Transverse colon (tissue), 4 donors: ENCODE results near the gene TMEM63B.

Source experiments
- EP300 ChIP-seq: sonication (generic); formaldehyde crosslinking; IDR thresholded peaks from one replicate; pipeline ENCODE4 v1.6.1; 2017; ENCODE audit warnings: antibody characterized with exemption, low read depth
- POLR2A ChIP-seq: fragments of 450-650 bp; IDR thresholded peaks from one replicate; pipeline ENCODE4 v1.6.1; 2016; ENCODE audit warnings: antibody characterized with exemption, mild to moderate bottlenecking, moderate library complexity
- POLR2AphosphoS5 ChIP-seq, 3 donors: sonication (generic); formaldehyde crosslinking; IDR thresholded peaks; one replicate each; pipeline ENCODE4 v1.6.1; 2016; ENCODE audit warnings: antibody characterized with exemption in 3 of 3
- TF ChIP-seq, protein P1 (sequence below), 5 experiments: fragments of 200-600 bp in 3 of 5; fragments of 450-650 bp in 2 of 5; sonication (generic) in 3 of 5; IDR thresholded peaks; 1 replicate in 2 of 5; 2 replicates in 3 of 5; pipeline ENCODE4 v1.5.1; 2016 to 2017; ENCODE audit warnings: antibody characterized with exemption in 5 of 5, inconsistent platforms in 3 of 5, mild to moderate bottlenecking in 2 of 5, moderate library complexity in 1 of 5

DNA sequence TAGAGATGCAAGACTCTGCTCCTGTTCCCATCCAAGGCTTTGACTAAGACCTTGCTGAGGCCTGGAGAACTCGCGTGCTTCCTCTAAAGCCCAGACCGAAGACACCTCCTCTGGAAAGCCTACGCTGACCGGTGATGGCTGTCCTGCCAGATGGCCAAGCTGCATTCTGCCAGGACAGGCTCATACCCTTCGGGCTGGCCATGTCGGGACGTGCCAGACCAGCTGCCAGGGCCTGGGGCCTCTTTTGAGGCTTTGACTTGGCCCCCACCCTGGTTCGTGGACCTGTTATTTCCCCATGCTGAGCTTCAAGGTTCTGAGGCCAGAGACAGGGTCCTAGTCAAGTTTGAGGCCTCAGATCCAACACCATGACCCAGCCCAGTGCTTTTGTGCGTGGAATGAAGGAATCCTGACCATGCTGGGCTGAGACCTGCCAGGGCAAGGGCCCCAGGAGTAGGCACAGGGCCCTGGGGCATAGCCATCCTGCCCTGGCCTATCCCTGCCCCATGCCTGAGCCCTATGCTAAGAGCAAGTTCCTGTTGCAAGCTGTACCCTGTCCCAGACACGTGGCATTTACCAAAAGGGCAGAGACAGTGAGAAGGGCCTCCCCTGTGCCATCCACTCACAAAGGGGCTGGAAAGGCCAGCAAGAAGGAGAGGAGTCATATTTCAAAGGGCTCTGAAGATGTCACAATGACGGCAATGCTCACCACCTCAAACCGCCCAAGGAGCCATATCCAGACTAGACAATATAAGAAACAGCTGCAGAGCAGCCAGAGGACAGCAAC is 42.9 kb upstream of the TMEM63B start:
- TF ChIP-seq POLR2AphosphoS5 (IDR thresholded peaks at IDR 0.05) (no peak), POLR2A (no peak), EP300 (no peak)
- TF ChIP-seq, protein P1, sequence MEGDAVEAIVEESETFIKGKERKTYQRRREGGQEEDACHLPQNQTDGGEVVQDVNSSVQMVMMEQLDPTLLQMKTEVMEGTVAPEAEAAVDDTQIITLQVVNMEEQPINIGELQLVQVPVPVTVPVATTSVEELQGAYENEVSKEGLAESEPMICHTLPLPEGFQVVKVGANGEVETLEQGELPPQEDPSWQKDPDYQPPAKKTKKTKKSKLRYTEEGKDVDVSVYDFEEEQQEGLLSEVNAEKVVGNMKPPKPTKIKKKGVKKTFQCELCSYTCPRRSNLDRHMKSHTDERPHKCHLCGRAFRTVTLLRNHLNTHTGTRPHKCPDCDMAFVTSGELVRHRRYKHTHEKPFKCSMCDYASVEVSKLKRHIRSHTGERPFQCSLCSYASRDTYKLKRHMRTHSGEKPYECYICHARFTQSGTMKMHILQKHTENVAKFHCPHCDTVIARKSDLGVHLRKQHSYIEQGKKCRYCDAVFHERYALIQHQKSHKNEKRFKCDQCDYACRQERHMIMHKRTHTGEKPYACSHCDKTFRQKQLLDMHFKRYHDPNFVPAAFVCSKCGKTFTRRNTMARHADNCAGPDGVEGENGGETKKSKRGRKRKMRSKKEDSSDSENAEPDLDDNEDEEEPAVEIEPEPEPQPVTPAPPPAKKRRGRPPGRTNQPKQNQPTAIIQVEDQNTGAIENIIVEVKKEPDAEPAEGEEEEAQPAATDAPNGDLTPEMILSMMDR (IDR thresholded peaks at IDR 0.05) = no peak
